NCI-H226 (cell line): ENCODE results near the gene TLX3.
"Not testable (repeated sequence)": the region's sequence is repeated elsewhere in the genome, so short reads cannot be mapped to it uniquely, and the experiment has no call there.

ENCODE experiments used
- DNase-seq: peaks from one replicate; pipeline ENCODE4 v3.0.0-alpha.2; 2015

Gene TLX3

DNA sequence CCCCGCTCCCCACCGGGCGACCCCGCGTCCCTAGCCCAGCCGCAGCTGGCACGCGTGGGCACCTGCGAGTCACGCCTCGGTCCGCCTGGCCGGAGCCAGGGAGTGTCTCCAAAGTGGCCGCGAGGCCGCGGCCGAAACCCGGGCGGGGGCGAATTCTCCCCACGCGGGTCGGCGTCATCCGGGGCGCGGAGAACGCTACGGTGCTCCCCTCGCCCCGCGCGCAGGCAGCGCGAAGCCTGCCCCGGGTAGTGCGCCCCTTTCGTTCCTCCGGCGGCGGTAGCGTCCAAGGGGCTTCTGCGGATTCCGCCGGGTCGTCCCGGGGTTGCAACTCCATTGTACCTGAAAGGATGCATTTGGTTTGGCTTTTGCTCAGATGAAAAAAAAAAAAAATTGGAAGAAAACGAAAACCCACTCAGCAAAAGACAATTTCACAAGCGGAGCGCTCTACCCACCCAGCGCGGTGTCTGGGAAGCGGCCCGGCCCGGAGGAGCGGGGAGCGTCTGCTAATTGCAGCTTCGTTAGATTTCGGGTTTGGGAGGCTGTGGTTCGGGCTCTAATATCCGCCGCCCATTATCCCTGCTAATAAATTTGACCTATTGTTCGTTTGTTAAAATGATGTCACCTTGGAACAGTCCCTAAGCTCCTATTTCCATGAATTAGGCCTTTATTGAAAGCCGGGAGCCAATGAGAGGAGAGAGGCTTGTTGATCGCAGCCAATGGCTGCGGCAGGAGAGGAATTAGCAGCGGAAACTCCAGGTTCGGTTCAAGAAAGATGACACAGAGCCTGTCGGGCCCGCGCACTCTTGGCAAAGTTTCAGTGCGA is at the start of gene TLX3:
Gene TLX3, plus strand, starts transcription at position 796 of the 823 bp plus-strand sequence. CDS start 118 bp downstream, outside the sequence.
- DNase-seq = no peak

- no peak for DNase-seq
Measured at GRCh38 chr5:171261361-171261760, 47.7 kb upstream of the TLX3 start.

GRCh38 chr5:171261904-171262303 is 47.1 kb upstream of the TLX3 start:
- no peak for DNase-seq

- no peak for DNase-seq
Measured at GRCh38 chr5:171263181-171263580, 45.9 kb upstream of the TLX3 start.

GRCh38 chr5:171264843-171265242 is 44.2 kb upstream of the TLX3 start:
- no peak for DNase-seq

- DNase-seq = no peak
Measured at GRCh38 chr5:171268700-171269620, 40.1 kb upstream of the TLX3 start.

DNA sequence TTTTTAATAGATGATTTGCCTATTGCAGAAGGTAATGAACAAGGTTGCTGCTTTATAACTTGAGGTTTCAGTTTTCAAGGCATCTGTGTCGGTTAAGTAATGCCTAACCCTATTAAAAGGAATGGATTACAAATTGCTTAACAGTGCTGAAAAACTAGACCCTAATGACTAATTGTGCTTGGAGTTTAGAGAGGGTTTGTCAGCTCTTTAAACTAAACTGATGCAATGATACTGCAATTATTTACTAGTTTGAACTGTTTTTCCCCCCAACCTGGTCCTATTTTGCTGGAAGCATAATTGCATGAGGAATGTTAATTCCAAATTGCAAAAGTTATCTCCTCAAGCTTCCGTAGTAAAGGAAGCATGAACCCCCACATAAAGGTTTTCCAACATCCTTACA is 39.3 kb upstream of the TLX3 start:
- DNase-seq = peak; percentile 26

GRCh38 chr5:171270136-171270535 is 38.9 kb upstream of the TLX3 start:
- no peak for DNase-seq

- DNase-seq = no peak
Measured at GRCh38 chr5:171271798-171272197, 37.2 kb upstream of the TLX3 start.

DNA sequence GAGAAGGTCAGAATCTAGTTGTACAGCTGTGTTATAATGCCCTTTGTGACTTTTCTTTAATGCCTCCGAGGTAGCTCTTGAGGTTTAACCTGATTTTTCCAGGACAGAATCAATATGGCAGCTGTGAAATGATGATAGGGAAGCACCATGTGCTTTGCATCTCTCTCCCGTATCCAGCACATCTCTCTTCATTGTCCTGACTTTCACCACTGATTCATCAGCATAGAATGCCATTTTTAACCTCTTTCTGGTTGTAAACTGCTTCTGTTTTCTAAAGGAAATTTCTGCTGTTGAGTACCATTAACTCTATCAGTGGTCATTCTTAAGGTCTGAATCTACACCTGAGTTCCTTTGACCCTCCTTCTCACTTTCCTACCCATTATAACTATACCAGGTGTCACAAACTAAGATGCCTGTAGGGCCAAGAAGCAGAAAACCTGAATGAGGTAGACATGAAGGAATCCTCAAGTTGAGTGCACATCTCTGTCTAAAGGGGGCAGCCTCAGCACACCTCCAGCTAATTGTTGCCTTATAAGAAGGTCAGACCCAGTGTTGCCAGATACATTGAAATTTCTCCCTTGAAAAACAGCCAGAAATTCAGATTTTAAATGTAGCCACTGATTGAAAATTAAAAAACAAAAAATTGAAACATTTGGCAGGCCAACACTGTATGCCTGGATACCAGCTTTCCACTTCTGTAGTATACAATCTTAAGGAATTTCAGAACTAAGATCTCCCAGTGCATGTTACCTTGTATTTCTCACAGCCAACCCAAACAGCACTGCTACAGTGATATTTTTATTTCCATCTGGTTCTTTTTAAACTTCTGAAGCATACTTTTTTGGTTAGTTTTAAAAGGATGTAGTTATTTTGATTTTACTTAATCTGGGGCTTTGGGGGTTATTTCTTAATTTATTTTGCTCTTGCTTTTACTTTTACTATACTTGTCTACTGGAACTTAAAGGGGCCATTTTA is 35.8 kb upstream of the TLX3 start:
- DNase-seq = peak; percentile 59

DNA sequence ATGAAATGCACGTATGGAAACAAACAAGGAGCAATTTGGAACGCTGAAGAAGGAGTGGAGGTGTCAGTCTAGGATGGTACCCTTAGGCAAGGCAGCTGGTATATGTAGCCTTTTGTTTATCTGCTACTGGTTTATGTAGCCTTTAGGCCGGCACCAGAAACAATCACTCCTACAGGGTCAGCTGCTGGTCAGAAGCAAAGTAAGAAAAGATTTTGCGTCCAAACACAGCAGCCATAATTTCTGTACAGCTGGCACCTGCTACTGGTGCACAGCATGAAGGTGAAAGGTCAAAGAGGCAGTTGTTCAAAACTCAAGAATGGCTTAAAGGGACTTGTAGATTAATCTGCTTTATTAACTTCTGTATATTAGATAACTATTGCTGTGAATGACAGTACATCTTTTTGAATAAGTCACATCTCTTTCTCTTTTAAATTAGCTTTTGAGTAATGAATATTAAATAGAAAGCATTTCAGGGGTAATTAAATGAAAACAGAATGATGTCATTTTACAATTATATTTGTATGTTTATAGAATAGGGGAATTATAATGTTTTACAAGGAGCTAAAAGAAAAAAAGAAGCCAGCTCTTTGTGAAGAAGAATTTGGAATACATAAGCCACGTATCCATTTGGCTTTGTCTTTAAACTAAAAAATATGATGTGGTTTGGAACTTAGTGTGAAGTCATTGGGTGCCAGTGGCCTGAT is 33.1 kb upstream of the TLX3 start:
- no peak for DNase-seq

- DNase-seq = no peak
Measured at GRCh38 chr5:171283753-171284152, 25.3 kb upstream of the TLX3 start.

GRCh38 chr5:171285465-171285864 is 23.6 kb upstream of the TLX3 start:
- DNase-seq = no peak

DNA sequence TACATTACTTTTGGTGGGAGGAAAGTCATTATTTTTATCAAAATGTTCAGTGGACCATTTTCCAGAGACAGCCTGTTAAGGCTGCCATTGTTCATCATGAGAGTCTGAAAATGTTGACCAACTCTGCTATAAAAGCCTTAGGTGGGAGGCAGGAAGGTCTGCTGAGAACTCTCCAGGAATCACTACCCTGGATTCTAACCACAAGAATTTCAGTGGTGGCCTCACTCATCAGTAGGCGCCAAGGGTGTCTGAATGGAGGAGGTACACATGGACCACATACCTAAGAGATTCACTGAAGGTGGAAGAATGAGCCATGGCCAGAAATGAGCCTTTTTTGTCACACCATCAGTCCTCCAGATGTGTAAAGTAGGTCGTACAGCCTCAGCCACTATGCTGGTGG is 21.0 kb upstream of the TLX3 start:
- peak; percentile 52 for DNase-seq

GRCh38 chr5:171291371-171291770 is 17.7 kb upstream of the TLX3 start:
- peak; percentile 69 for DNase-seq

GRCh38 chr5:171295299-171295698 is 13.7 kb upstream of the TLX3 start:
- DNase-seq = no peak

GRCh38 chr5:171295801-171296200 is 13.2 kb upstream of the TLX3 start:
- no peak for DNase-seq

GRCh38 chr5:171297941-171298340 is 11.1 kb upstream of the TLX3 start:
- DNase-seq = not testable (repeated sequence)

DNA sequence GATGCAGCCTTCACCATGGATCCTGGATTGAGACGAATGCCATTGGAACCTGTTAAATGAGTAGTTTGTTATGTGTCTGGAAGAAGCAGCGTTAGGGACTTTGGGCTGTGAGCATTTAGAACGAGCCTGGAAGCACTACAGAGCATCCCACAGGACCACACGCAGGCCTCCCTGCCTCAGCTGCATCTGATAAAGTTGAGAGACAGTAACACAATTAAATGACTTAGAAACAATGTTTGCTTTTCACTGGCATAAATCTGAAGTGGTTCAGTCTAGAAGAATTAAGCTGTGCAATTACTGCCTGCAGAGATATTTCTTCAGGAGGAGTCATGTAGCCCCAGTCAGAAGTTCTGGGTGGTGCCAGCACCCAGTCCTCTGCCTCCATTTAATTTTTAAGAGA is 9.8 kb upstream of the TLX3 start:
- DNase-seq = no peak

- DNase-seq = peak; percentile 69
Measured at GRCh38 chr5:171299851-171300250, 9.2 kb upstream of the TLX3 start.

- no peak for DNase-seq
Measured at GRCh38 chr5:171300358-171300757, 8.7 kb upstream of the TLX3 start.

DNA sequence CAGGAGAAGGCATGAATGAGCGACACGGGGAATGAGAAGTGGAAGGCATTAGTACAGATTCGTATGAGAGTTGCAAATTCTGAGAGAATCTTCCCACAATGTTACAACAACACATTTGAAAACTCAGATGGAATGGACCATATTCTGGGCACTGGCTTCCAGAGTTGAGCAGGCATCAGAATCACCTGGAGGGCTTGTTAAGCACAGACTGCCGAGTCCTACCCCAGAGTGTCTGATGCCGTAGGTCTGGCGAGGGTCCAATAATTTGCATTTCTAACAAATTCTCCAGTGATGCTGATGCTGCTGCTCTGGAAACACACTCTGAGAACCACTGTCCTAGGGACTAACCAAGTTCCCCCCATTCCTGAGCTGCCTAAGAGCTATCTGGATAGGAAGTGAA is 2.9 kb upstream of the TLX3 start:
- DNase-seq = no peak
